Activated CD4-positive, alpha-beta T cell treated with anti-CD3 and anti-CD28 coated beads, Interleukin-2, amount 10 ng/mL, durations not matched to agents 24 days and 14 days (primary cell): Measurements from ENCODE around the gene PDE2A. TPM values are rescaled to one million over a fixed set of nuclear protein-coding genes. Genes with fewer than 3 reads are reported as not detected.
A peak's percentile ranks its signal among the peaks of the same experiment; 100 is the strongest.

Source experiments
- DNase-seq: peaks from one replicate; pipeline ENCODE4 v3.0.0; 2022
- H3K27ac Mint-ChIP-seq: one replicate; pipeline ENCODE4 v1.8.0; 2022; ENCODE audit warnings: mild to moderate bottlenecking, mixed read lengths
- H3K27me3 Mint-ChIP-seq: one replicate; pipeline ENCODE4 v1.8.0; 2022; ENCODE audit warnings: mixed read lengths
- H3K36me3 Mint-ChIP-seq: one replicate; pipeline ENCODE4 v1.8.0; 2022; ENCODE audit warnings: low read depth, mild to moderate bottlenecking, mixed read lengths
- H3K4me1 Mint-ChIP-seq: one replicate; pipeline ENCODE4 v1.8.0; 2021; ENCODE audit warnings: mixed read lengths
- H3K4me3 Mint-ChIP-seq: one replicate; pipeline ENCODE4 v1.8.0; 2022; ENCODE audit warnings: mild to moderate bottlenecking, moderate library complexity, mixed read lengths
- H3K9me3 Mint-ChIP-seq: one replicate; pipeline ENCODE4 v1.8.0; 2021; ENCODE audit warnings: mixed read lengths
- intact Hi-C: fragments of 100-400 bp; cut with micrococcal nuclease; formaldehyde crosslinking; loops from one replicate; pipeline ENCODE4 v1.15.1; 2023
- total RNA-seq: library from RNA; stranded (reverse); gene quantifications from 2 replicates; pipeline ENCODE4 v1.2.3, GENCODE V29; 2022

The PDE2A gene
- total RNA-seq, 1 donor from 2014 or later = 0.33 TPM

GRCh38 chr11:72700146-72700545, 25.9 kb upstream of the PDE2A start:
- Mint-ChIP-seq H3K27ac (no peak overlapping the region), H3K4me3 (no peak overlapping the region), H3K4me1 (no peaks in the 10 kb centered on the region), H3K36me3 (peaks cover 43% of the 10 kb centered on the region), H3K27me3 (no peaks in the 10 kb centered on the region), H3K9me3 (no peaks in the 10 kb centered on the region)
- intact Hi-C loops = no loop called here
- DNase-seq = no peak

GRCh38 chr11:72697814-72698213, 23.6 kb upstream of the PDE2A start:
- Mint-ChIP-seq H3K9me3 (no peaks in the 10 kb centered on the region), H3K36me3 (peaks cover 53% of the 10 kb centered on the region), H3K4me1 (no peaks in the 10 kb centered on the region), H3K4me3 (no peak overlapping the region), H3K27ac (no peak overlapping the region), H3K27me3 (no peaks in the 10 kb centered on the region)
- DNase-seq = no peak
- intact Hi-C loops = no loop called here

GRCh38 chr11:72696866-72697700, 22.9 kb upstream of the PDE2A start:
- Mint-ChIP-seq H3K36me3 (peaks cover 52% of the 10 kb centered on the region), H3K9me3 (no peaks in the 10 kb centered on the region), H3K27me3 (no peaks in the 10 kb centered on the region), H3K4me1 (no peaks in the 10 kb centered on the region), H3K4me3 (no peak overlapping the region), H3K27ac (no peak overlapping the region)
- DNase-seq = no peak
- intact Hi-C loops = no loop called here

DNA sequence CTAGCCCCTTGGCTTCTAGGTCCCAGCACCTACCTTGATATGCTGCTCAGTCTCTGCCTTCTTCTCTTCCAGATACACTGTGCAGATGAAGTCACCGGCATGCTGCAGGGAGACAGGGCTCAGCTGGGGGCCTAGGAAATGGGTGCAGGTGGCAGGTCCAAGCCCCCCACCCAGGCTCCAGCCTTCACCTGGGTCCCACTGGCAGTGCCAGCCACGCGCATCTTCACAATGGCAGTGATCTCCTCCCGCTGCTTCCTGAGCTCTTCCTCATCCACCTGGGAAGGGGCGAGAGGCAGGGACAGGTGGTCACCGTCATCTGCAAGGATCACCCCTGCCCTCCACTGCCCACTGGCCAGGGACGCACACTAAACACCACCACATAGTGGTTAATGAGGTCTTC, 21.1 kb upstream of the PDE2A start:
- Mint-ChIP-seq H3K4me1 (no peaks in the 10 kb centered on the region), H3K9me3 (no peaks in the 10 kb centered on the region), H3K27ac (no peak overlapping the region), H3K27me3 (no peaks in the 10 kb centered on the region), H3K36me3 (peaks cover 45% of the 10 kb centered on the region), H3K4me3 (no peak overlapping the region)
- intact Hi-C loops = no loop called here
- no peak for DNase-seq

DNA sequence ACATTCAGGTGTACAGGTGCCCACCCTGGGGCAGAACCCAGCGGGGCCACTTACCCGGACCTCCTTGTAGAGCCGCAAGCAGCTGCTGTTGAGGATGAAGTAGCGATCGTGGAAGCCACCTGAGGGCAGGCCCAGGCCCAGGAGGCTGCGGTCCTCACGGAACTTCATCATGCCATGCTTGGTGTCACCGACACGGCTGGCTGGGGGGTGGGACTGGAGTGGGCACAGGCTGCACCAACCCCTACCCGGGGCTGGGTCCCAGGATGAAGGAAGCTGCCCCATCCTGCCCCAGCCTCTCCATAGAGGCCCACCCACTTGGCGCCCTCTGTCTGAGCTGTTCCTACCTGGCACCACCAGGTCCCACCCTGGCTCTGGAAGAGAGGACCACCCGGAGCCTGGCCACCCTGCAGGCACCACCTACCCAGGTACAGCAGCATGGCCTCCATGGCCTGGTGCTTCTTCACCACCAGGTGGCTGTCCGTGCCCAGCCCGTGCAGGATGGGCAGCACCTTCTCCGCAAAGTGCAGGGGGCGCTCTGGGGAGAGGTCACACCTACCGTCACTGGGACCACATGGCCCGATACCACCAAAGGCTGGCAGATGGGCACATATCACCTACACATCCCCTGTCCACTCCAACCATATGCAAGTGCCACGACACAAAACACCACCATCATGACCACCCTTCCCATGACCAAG, 19.2 kb upstream of the PDE2A start:
- no peak for DNase-seq
- Mint-ChIP-seq H3K4me1 (peaks cover 8% of the 10 kb centered on the region), H3K36me3 (peaks cover 39% of the 10 kb centered on the region), H3K27me3 (no peaks in the 10 kb centered on the region), H3K9me3 (no peaks in the 10 kb centered on the region), H3K4me3 (no peak overlapping the region), H3K27ac (no peak overlapping the region)
- intact Hi-C loops = no loop called here

DNA sequence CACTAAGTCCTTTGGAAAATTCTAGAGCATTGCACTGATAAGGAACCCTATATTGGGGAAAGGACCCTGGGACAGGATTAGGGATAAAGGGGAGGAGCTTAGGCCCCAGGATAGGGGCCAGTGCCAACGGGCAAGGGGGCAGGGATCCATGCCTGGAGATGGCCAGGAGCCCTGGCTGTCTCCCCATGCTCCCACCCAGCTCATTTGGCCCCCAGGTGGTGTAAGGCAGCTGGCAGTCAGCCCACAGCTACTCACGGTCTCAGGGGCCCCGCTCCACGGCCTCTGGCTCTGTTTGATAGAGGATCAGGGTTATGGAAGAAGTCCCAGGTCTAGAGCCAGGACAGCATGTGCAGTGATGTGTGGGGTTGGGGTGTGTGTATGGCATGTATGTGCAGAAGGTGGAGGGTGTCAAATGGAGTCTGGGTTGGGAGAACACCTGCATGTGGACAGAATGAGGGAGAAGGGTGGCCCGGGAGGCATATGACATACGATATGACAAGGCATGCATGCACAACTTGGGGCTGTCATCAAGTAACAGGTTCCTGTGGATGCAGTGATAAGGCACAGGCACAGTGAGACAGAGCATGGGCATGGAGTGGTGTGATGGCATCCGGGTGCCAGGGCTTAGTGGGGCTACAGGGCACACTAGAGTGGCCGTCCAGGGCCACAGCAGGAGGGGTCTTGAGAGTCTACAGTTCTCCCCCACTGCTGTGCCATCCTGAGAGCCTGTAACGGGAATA, 18.4 kb upstream of the PDE2A start:
- intact Hi-C loops = no loop called here
- Mint-ChIP-seq H3K4me3 (no peak overlapping the region), H3K9me3 (no peaks in the 10 kb centered on the region), H3K27ac (no peak overlapping the region), H3K27me3 (no peaks in the 10 kb centered on the region), H3K4me1 (peaks cover 13% of the 10 kb centered on the region), H3K36me3 (peaks cover 44% of the 10 kb centered on the region)
- DNase-seq = no peak

DNA sequence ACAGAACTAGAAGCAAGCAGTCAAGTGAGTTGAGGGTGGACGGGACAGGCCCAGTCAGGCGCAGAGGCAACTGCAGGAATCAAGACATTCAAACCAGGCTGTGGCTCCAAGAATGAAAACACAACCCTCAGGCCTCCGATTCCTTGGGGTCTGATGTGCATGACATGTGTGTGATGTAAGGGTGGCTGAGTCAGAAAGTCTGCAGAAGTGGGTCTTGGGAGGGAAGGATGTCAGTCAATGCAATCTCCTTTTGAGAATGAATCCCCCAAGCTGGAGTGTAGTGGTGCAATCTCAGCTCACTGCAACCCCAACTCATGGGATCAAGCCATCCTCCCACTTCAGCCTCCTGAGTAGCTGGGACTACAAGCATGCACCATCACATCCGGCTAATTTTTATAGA, 15.9 kb upstream of the PDE2A start:
- H3K4me3 Mint-ChIP-seq = no peak overlapping the region
- H3K27ac Mint-ChIP-seq = no peak overlapping the region
- H3K4me1 Mint-ChIP-seq = peaks cover 33% of the 10 kb centered on the region
- peaks cover 52% of the 10 kb centered on the region for H3K36me3 Mint-ChIP-seq
- intact Hi-C loops = no loop called here
- H3K9me3 Mint-ChIP-seq = no peaks in the 10 kb centered on the region
- no peaks in the 10 kb centered on the region for H3K27me3 Mint-ChIP-seq
- DNase-seq = no peak

DNA sequence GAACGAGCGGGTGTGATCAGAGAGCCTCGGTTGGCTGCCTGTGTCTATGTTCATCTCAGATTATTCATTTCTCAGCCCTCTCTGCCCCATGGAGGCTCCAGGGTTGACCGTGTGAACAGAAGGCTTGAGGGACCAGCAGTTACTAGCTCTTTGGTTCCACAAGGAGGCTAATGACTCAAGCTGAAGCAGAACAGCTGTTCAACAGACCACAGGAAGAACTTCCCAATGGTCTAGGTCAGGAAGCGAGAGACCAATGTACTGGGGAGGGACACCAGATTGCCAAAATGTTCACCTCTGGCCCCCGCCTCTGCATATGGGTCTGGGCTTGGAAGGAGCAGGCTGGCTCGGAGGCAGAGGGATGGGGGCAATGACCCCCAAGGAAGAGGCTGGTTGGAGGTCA, 14.7 kb upstream of the PDE2A start:
- intact Hi-C loops = no loop called here

GRCh38 chr11:72688486-72688885, 14.3 kb upstream of the PDE2A start:
- no peaks in the 10 kb centered on the region for H3K27me3 Mint-ChIP-seq
- no peak overlapping the region for H3K4me3 Mint-ChIP-seq
- no peak overlapping the region for H3K27ac Mint-ChIP-seq
- no peaks in the 10 kb centered on the region for H3K9me3 Mint-ChIP-seq
- H3K4me1 Mint-ChIP-seq = peaks cover 43% of the 10 kb centered on the region
- DNase-seq = no peak
- peaks cover 42% of the 10 kb centered on the region for H3K36me3 Mint-ChIP-seq
- intact Hi-C loops = no loop called here

More for the DNA sequence above, 14.7 kb upstream of the PDE2A start:
- Mint-ChIP-seq H3K36me3 (peaks cover 43% of the 10 kb centered on the region), H3K9me3 (no peaks in the 10 kb centered on the region), H3K27me3 (no peaks in the 10 kb centered on the region), H3K4me1 (peaks cover 39% of the 10 kb centered on the region), H3K4me3 (no peak overlapping the region), H3K27ac (no peak overlapping the region)
- no peak for DNase-seq

DNA sequence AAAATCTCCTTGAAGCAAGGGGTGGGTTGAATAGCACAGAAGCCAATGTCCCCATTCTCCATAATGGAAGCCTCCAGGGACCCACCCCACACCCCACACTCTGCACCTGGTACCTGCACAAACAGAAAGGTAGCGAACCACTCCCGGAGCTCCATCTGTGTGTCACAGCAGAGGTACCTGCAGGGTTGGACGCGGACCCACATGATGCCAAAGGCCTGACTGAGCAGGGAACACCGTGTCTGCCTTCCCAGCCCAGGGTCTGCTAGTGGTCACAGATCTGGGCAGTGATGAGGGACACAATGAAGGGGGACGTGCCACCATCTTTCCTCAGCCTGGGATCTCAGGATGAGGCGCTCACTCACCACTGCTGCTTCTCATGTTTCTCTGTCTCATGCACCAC, 13.1 kb upstream of the PDE2A start:
- intact Hi-C loops = no loop called here
- H3K27me3 Mint-ChIP-seq = no peaks in the 10 kb centered on the region
- H3K4me1 Mint-ChIP-seq = peaks cover 43% of the 10 kb centered on the region
- H3K36me3 Mint-ChIP-seq = peaks cover 39% of the 10 kb centered on the region
- H3K4me3 Mint-ChIP-seq = no peak overlapping the region
- DNase-seq = no peak
- H3K9me3 Mint-ChIP-seq = no peaks in the 10 kb centered on the region
- no peak overlapping the region for H3K27ac Mint-ChIP-seq

DNA sequence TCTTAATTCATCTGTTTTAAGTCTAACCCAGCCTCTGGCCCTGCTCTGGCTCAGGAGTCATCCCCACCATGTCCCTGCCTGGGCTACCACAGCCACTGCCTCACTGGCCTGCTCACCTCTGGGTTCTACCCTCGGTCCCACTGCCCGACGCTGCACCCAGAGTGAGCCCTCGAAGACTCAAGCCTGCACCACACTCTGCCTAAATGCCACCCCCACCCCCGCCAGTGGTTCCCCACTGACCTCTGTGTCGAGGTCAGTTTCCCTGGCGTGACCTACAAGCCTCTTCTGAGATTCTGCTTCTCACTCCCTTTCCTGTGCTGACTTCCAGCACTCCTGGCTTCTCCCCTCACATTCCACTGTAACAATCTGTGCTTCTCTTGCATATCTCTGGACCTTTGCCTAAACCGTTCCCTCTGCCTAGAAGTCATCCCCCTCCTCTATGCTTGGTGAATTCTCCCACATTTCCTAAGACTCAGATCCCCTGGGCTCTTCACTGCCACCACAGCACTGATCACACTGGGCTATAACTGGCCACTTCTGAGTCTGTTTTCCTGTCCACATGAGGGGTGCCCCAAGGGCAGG, 12.5 kb upstream of the PDE2A start:
- Mint-ChIP-seq H3K4me3 (peak overlapping the region; percentile 34), H3K4me1 (peaks cover 46% of the 10 kb centered on the region), H3K27me3 (no peaks in the 10 kb centered on the region), H3K36me3 (peaks cover 39% of the 10 kb centered on the region), H3K27ac (peak overlapping the region; percentile 74), H3K9me3 (no peaks in the 10 kb centered on the region)
- intact Hi-C loops = no loop called here
- DNase-seq = no peak

GRCh38 chr11:72685560-72686480, 11.6 kb upstream of the PDE2A start:
- H3K36me3 Mint-ChIP-seq = peaks cover 36% of the 10 kb centered on the region
- intact Hi-C loops = no loop called here

More at GRCh38 chr11:72685560-72686480, 11.6 kb upstream of the PDE2A start:
- peak; percentile 79 for DNase-seq
- Mint-ChIP-seq H3K27ac (peak overlapping the region; percentile 74), H3K9me3 (no peaks in the 10 kb centered on the region), H3K27me3 (no peaks in the 10 kb centered on the region), H3K4me3 (peak overlapping the region; percentile 34), H3K4me1 (peaks cover 50% of the 10 kb centered on the region)
